Measurements from ENCODE around the gene MTA1. TPM values are rescaled to one million over a fixed set of nuclear protein-coding genes. Genes with fewer than 3 reads are reported as not detected.

The MTA1 gene
- total RNA-seq, 1 donor from 2014 or later, result 64.1 TPM

DNA sequence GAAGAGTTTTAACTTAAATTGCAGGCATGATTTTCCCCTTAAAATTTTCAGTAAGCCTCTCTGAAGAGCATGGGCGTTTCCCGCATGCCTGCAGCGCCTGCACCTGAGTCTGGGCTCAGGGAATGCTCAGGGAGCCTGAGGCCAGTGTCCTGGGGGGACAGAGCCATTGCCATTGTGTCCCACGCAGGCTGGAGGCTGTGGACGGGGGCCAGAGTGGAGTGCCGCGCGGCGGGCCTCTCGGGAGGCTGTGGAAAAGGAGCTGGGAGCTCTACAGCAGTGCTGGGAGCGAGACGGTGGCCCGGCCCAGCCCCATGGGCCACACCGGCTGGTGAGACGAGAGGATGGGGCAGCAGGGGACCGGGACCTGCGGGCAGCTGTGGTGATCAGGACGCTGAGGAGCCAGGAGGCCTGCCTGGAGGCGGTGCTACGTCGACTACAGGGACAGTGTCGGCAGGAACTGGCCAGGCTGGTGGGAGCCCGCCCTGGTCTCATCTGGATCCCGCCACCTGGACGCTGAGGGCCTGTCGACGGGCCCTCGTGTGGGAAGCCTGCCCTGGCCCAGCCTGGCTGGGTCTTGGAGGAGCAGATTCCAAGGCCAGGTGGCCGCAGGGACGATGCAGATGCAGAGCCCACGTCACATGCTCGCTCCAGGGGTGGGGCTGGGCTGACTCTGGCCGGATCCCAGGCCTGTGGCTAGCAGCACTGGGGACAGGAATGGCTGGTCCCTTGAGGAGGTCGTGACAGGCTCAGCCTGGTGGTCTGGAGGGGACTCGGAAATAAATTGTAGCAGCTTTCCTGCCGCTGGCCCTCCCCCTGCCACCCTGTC is 79.0 kb downstream of the MTA1 start:
- H3K4me3 ChIP-seq (ENCODE audit: low read depth, low read length), result no peak overlapping the region
- DNase-seq (ENCODE audit: low read depth), result no peak
- TF ChIP-seq CTCF (conservative IDR thresholded peaks at IDR 0.05; ENCODE audit: low read depth, low read length), result no peak

- no peak overlapping the region for H3K4me3 ChIP-seq (ENCODE audit: low read depth, low read length)
- no peak for DNase-seq (ENCODE audit: low read depth)
- no peak for TF ChIP-seq CTCF (conservative IDR thresholded peaks at IDR 0.05; ENCODE audit: low read depth, low read length)
Observed at GRCh38 chr14:105499256-105500035, 79.8 kb downstream of the MTA1 start.

GRCh38 chr14:105500036-105500725 is 80.6 kb downstream of the MTA1 start:
- TF ChIP-seq CTCF (conservative IDR thresholded peaks at IDR 0.05; ENCODE audit: low read depth, low read length), result no peak
- no peak overlapping the region for H3K4me3 ChIP-seq (ENCODE audit: low read depth, low read length)
- DNase-seq (ENCODE audit: low read depth), result no peak

DNA sequence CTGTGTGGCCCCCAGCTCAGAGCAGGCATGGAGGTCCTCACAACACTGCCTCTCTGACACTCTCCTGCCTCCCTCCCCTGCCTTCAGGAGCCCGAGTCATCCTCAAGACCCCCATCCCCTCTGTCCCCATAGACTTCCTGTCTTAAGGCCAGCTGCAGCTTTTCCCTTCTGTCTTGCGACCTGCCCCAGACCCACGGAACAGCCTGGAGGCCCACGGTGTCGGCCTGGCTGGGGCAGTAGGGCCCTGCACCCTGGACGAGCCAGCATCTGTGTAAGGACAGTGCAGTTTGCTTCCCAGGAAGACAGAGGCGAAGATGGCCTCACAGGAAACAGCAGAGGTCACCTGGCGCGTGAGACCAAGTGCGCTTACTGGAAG is 81.1 kb downstream of the MTA1 start:
- H3K4me3 ChIP-seq (ENCODE audit: low read depth, low read length), result no peak overlapping the region
- no peak for DNase-seq (ENCODE audit: low read depth)
- no peak for TF ChIP-seq CTCF (conservative IDR thresholded peaks at IDR 0.05; ENCODE audit: low read depth, low read length)

- TF ChIP-seq CTCF (conservative IDR thresholded peaks at IDR 0.05; ENCODE audit: low read depth, low read length), result no peak
- no peak for DNase-seq (ENCODE audit: low read depth)
- no peak overlapping the region for H3K4me3 ChIP-seq (ENCODE audit: low read depth, low read length)
Observed at GRCh38 chr14:105501504-105502291, 82.1 kb downstream of the MTA1 start.
